Psoas muscle (tissue), 8 donors: Measurements from ENCODE around the gene NAV2. TPM values are rescaled to one million over a fixed set of nuclear protein-coding genes. Genes with fewer than 3 reads are reported as not detected.

Experiments used
- ATAC-seq, 4 donors: fragments of 200-7000 bp; cut with Tn5 transposase; one replicate each; pipeline ENCODE4 v1.9.1; 2020; ENCODE audit warnings: moderate library complexity in 3 of 4, mild to moderate bottlenecking in 2 of 4
- DNase-seq, 2 donors: peaks; one replicate each; pipeline ENCODE4 v3.0.0-alpha.2; 2020
- H3K27ac ChIP-seq: fragments of 200-600 bp; one replicate; pipeline ENCODE4 v1.8.0; 2022
- H3K27me3 ChIP-seq, 3 donors: fragments of 200-600 bp in 1 of 3; one replicate each; pipeline versions ENCODE4 v1.6.1 to v1.8.0; 2013 to 2022; ENCODE audit warnings: low read length in 2 of 3, mild to moderate bottlenecking in 2 of 3, moderate library complexity in 1 of 3; ENCODE audit not compliant: insufficient read depth in 3 of 3
- H3K36me3 ChIP-seq, 2 donors: fragments of 200-600 bp in 1 of 2; one replicate each; pipeline versions ENCODE4 v1.6.1 to v1.8.0; 2013 to 2022; ENCODE audit warnings: low read depth in 1 of 2, mild to moderate bottlenecking in 1 of 2, moderate library complexity in 1 of 2; ENCODE audit not compliant: insufficient read depth in 1 of 2
- H3K4me1 ChIP-seq: fragments of 200-600 bp; one replicate; pipeline ENCODE4 v1.8.0; 2022
- H3K4me3 ChIP-seq: fragments of 200-600 bp; one replicate; pipeline ENCODE4 v1.8.0; 2022; ENCODE audit warnings: mild to moderate bottlenecking
- H3K9me3 ChIP-seq: fragments of 200-600 bp; one replicate; pipeline ENCODE4 v1.8.0; 2022
- WGBS, 3 donors: extraction: QIAGEN DNeasy Blood & Tissue Kit; methylation state at CpG; one replicate each; pipeline versions ENCODE4 v1.1.6 to v1.1.7; 2013; 5-methylcytosine and 5-hydroxymethylcytosine counted together
- intact Hi-C, 2 donors: fragments of 100-400 bp; cut with DNase I; formaldehyde crosslinking; loops; one replicate each; pipeline versions ENCODE4 v1.11.0 to v1.14.2; 2022
- polyA plus RNA-seq, 3 donors: library from polyadenylated mRNA; stranded (reverse); fragments of 200-250 nt; gene quantifications; one replicate each; pipeline ENCODE4 v1.2.3, GENCODE V29; 2013
- total RNA-seq, 4 donors: library from RNA; stranded (reverse); fragmentation: NEBNext Ultra II Directional in 2 of 4; extraction: Animal tissue kit (Norgen Biotek cat#: 25700) in 2 of 4; gene quantifications; one replicate each; pipeline versions ENCODE4 v1.2.1 to v1.2.4, GENCODE V29; 2021 to 2023
- TF ChIP-seq, protein P1 (sequence below): fragments of 200-600 bp; IDR thresholded peaks from one replicate; pipeline ENCODE4 v1.8.0; 2022; ENCODE audit warnings: antibody characterized with exemption
- donor health status: healthy with polysubstance abuse.
- donor health status: DM: no; HTN: no; CAD: no; lungs with moderate emphysema.
- donor health status: Bipolar disorder and iron deficiency.
- donor health status: healthy.
- donor health status: DM: yes; HTN: yes; CAD: no.
- donor health status: DM: no; HTN: no; CAD: no.
- donor health status: DM: no; HTN: no; CAD: no.
- donor health status: DM: yes; HTN: yes; CAD: no.

The NAV2 gene
- total and polyA plus RNA-seq, 7 donors: 0.68 to 21.8 (median 2.9) TPM

DNA sequence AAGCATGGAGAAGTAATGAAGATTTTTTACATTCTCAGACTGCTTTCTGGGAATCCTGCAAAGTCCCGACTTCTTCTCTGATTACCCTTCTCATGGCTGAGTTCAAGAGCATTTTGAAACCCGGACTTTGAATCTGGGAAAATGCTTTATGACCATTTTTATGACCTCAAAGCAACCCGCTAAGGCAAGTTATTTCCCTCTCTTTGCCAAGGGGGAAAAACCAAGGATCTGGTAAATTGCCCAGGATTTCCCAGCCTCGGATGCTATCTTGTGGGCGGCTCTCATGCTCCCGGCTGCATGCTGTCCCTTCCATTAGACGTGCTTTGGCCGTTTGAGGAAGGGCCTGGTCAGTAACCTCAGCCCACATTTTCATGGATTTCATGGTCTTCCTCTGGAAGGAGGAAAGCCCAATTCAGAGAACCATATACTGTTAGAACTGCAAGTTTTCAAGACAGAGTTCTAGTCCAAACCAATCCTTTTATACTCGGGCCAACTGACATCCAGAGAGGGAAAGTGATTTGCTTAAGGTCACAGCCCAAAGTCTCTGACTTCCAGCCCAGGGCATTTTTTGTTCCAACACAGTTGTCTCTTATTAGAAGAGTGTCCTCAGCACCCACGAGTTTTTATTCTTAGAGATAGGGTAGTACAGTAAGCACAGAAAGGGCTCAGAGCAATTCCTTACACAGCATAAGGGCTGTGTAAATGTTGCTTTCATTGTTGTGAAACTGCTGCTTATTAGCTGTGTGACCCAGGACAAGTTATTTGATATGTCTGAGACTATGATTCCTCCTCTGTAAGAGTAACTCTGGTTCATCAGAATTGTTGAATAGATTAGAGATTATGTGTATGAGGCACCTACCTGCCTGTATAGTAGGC lies 77.4 kb downstream of the NAV2 start:
- intact Hi-C loops: no loop called here
- DNase-seq: no peak
- no peak overlapping the region for H3K27ac ChIP-seq

DNA sequence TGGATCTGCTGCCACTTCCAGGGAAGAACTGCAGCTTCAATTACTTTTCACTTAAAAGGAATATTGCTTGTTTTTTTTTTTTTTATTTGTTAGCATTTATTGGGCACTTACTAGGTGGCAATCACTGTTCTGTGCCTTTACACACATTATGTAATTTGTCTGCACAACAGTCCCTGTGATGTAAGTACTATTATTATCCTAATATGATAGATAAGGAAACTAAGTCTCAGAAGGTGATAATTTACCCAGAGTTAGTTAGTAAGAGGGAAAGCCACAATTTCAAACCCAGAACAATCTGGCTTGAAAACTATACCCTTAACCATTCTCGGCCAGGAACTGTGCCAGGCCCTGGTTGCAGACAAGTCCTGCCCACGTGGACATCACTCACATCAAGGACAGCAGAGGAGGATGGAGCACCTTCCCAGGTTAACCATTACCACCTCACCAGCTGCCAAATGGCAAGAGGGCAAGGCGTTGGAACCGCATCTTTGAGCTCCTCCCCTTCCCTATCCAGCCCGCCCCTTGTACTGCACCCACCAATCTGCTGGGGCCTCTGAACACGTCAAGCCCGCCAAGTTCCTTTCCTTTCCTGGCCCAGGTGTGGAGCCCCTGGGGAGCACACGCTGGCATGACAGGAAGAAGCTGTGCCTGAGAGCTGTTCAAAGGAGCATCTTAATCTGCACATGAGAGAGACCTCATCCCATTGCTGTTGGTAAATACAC lies 78.4 kb downstream of the NAV2 start:
- TF ChIP-seq, protein P1, sequence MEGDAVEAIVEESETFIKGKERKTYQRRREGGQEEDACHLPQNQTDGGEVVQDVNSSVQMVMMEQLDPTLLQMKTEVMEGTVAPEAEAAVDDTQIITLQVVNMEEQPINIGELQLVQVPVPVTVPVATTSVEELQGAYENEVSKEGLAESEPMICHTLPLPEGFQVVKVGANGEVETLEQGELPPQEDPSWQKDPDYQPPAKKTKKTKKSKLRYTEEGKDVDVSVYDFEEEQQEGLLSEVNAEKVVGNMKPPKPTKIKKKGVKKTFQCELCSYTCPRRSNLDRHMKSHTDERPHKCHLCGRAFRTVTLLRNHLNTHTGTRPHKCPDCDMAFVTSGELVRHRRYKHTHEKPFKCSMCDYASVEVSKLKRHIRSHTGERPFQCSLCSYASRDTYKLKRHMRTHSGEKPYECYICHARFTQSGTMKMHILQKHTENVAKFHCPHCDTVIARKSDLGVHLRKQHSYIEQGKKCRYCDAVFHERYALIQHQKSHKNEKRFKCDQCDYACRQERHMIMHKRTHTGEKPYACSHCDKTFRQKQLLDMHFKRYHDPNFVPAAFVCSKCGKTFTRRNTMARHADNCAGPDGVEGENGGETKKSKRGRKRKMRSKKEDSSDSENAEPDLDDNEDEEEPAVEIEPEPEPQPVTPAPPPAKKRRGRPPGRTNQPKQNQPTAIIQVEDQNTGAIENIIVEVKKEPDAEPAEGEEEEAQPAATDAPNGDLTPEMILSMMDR: no peak
- DNase-seq: no peak
- no peak for ATAC-seq
- Histone ChIP-seq H3K36me3 (no peaks in the 10 kb centered on the region), H3K27me3 (no peaks in the 10 kb centered on the region), H3K4me1 (peaks cover 3% of the 10 kb centered on the region), H3K9me3 (no peaks in the 10 kb centered on the region), H3K4me3 (no peak overlapping the region), H3K27ac (no peak overlapping the region)
- WGBS, 3 donors: 81 to 93% (median 89%) methylated on average over 8 of the region's 8 CpGs
- intact Hi-C loops: no loop called here

More for the DNA sequence above, 77.4 kb downstream of the NAV2 start:
- peaks cover 3% of the 10 kb centered on the region for H3K4me1 ChIP-seq
- TF ChIP-seq, protein P1: no peak
- H3K9me3 ChIP-seq: no peaks in the 10 kb centered on the region
- no peak overlapping the region for H3K4me3 ChIP-seq
- H3K27me3 ChIP-seq: no peaks in the 10 kb centered on the region
- H3K36me3 ChIP-seq: no peaks in the 10 kb centered on the region
- WGBS, 3 donors: 42 to 60% (median 48%) methylated on average over 10 of the region's 10 CpGs
- no peak for ATAC-seq

DNA sequence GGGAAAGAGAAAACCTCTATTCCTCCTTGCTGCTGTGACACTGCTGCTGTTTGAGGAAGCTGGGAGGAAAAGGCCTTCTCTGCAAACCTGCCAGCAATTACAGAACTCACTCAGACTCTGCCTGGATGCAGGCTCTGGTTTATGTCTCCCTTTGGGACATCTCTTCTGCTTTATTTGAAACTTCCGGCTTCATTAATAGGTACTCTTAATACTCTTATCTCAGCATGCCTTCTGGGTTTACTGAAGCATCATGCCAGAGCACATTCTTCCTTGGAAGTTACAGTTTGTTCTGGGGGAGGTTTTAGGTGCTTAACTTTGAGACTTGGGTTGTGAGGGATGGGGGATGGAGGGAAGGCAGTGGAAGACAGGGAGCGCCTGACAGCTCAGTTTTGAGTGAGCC lies 79.9 kb downstream of the NAV2 start:
- Histone ChIP-seq H3K27me3 (no peaks in the 10 kb centered on the region), H3K4me1 (peaks cover 3% of the 10 kb centered on the region), H3K9me3 (no peaks in the 10 kb centered on the region), H3K27ac (no peak overlapping the region), H3K36me3 (no peaks in the 10 kb centered on the region), H3K4me3 (no peak overlapping the region)
- DNase-seq: no peak
- intact Hi-C loops: no loop called here
- no peak for ATAC-seq
- TF ChIP-seq, protein P1: no peak
- WGBS, 3 donors: 79 to 86% (median 84%) methylated on average over 2 of the region's 2 CpGs

DNA sequence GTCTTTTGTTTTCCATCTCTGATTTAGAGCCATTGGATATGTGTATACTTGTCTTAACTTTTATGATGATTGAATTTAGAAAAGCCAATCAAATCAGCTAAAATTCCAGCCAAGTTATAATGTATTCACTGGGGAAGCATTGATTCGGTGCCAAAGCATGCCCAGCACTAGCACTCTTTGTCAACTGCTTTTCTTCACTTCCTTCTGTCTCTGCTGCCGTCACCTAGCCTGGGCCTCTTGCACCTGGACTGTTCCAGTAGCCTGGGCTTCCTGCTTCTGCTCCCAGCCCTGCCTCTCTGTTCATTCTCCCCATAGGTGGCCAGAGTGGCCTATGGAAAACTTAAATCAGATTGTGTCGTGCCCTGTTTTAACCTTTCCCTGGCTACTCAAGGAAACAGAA lies 80.7 kb downstream of the NAV2 start:
- Histone ChIP-seq H3K27ac (no peak overlapping the region), H3K36me3 (no peaks in the 10 kb centered on the region), H3K4me1 (peaks cover 3% of the 10 kb centered on the region), H3K4me3 (no peak overlapping the region), H3K9me3 (no peaks in the 10 kb centered on the region), H3K27me3 (no peaks in the 10 kb centered on the region)
- TF ChIP-seq, protein P1: no peak
- WGBS, 3 donors: 73 to 81% (median 74%) methylated on average over 3 of the region's 3 CpGs
- DNase-seq (no peak), ATAC-seq (no peak)
- intact Hi-C loops: no loop called here
